Gastroesophageal sphincter (tissue), 3 donors: ENCODE results near the gene ANKRD55.

Source experiments
- EP300 ChIP-seq: sonication (generic); formaldehyde crosslinking; IDR thresholded peaks from one replicate; pipeline ENCODE4 v1.6.1; 2017; ENCODE audit warnings: antibody characterized with exemption, mild to moderate bottlenecking
- POLR2A ChIP-seq, 2 donors: fragments of 450-650 bp; IDR thresholded peaks; one replicate each; pipeline ENCODE4 v1.6.1; 2017; ENCODE audit warnings: antibody characterized with exemption in 2 of 2, mild to moderate bottlenecking in 2 of 2, moderate library complexity in 1 of 2
- POLR2AphosphoS5 ChIP-seq: sonication (generic); formaldehyde crosslinking; IDR thresholded peaks from one replicate; pipeline ENCODE4 v1.6.1; 2017; ENCODE audit warnings: antibody characterized with exemption
- TF ChIP-seq, protein P1 (sequence below), 4 experiments: fragments of 200-600 bp in 2 of 4; fragments of 450-650 bp in 2 of 4; sonication (generic) in 1 of 4; IDR thresholded peaks; one replicate each; pipeline ENCODE4 v1.5.1; 2017 to 2019; ENCODE audit warnings: antibody characterized with exemption in 4 of 4, mild to moderate bottlenecking in 2 of 4, moderate library complexity in 2 of 4

DNA sequence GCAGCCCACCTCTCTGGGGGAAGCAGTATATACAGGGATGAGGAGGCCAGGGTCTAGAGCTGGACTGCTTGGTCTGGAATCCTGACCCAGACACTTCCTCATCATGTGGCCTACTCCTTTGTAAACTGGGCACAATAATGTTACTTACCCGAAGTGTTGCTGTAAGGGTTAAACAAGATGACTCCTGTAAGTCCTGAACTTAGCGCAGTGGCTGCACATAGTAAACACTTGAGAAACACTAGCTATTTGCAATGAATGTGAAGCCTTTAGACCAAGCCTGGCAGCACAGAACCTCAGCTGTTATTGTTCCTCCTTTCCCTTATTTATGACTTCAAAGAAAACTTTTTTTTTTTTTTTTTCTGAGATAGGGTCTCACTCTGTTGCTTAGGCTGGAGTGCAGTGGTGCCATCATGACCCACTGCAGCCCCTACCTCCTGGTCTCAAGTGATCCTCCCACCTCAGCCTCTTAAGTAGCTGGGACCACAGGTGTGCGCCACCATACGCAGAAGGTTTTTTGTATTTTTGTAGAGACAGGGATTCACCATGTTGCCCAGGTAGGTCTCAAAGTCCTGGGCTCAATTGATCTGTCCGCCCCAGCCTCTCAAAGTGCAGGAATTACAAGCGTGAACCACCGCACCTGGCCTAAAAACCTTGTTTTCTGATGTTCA, 142.2 kb downstream of the ANKRD55 start:
- TF ChIP-seq, protein P1, sequence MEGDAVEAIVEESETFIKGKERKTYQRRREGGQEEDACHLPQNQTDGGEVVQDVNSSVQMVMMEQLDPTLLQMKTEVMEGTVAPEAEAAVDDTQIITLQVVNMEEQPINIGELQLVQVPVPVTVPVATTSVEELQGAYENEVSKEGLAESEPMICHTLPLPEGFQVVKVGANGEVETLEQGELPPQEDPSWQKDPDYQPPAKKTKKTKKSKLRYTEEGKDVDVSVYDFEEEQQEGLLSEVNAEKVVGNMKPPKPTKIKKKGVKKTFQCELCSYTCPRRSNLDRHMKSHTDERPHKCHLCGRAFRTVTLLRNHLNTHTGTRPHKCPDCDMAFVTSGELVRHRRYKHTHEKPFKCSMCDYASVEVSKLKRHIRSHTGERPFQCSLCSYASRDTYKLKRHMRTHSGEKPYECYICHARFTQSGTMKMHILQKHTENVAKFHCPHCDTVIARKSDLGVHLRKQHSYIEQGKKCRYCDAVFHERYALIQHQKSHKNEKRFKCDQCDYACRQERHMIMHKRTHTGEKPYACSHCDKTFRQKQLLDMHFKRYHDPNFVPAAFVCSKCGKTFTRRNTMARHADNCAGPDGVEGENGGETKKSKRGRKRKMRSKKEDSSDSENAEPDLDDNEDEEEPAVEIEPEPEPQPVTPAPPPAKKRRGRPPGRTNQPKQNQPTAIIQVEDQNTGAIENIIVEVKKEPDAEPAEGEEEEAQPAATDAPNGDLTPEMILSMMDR (IDR thresholded peaks at IDR 0.05): no peak
- TF ChIP-seq POLR2A (IDR thresholded peaks at IDR 0.05) (no peak), POLR2AphosphoS5 (no peak), EP300 (no peak)
